WTC11 (cell line): ENCODE measurements around the gene GABRB1.

ENCODE experiments used
- GABPB1 ChIP-seq: sonication (generic); formaldehyde crosslinking; IDR thresholded peaks from 2 replicates; pipeline ENCODE4 v1.8.1; 2023; ENCODE audit warnings: mild to moderate bottlenecking, missing genetic modification reagents
- JAZF1 ChIP-seq: fragments of 250-450 bp; sonication (Bioruptor Pico); IDR thresholded peaks from 2 replicates; pipeline ENCODE4 v1.9.0; 2021; ENCODE audit warnings: moderate library complexity, mild to moderate bottlenecking, inconsistent platforms
- NFE2L1 ChIP-seq: sonication (generic); formaldehyde crosslinking; IDR thresholded peaks from 2 replicates; pipeline ENCODE4 v1.8.1; 2023; ENCODE audit warnings: missing genetic modification reagents
- RORB ChIP-seq: fragments of 250-450 bp; sonication (Bioruptor Pico); IDR thresholded peaks from 2 replicates; pipeline ENCODE4 v1.9.0; 2021; ENCODE audit warnings: mild to moderate bottlenecking
- TEAD4 ChIP-seq: sonication (generic); formaldehyde crosslinking; IDR thresholded peaks from 2 replicates; pipeline ENCODE4 v1.8.0; 2022; ENCODE audit warnings: mild to moderate bottlenecking, missing genetic modification reagents
- ZBTB21 ChIP-seq: sonication (generic); formaldehyde crosslinking; IDR thresholded peaks from 2 replicates; pipeline ENCODE4 v1.8.1; 2023; ENCODE audit warnings: mild to moderate bottlenecking, missing genetic modification reagents, borderline replicate concordance
- TF ChIP-seq, protein P1 (sequence below): fragments of 200-600 bp; IDR thresholded peaks from 2 replicates; pipeline ENCODE4 v1.8.0; 2022; ENCODE audit warnings: antibody characterized with exemption
- TF ChIP-seq, protein P2 (sequence below): sonication (generic); formaldehyde crosslinking; IDR thresholded peaks from 2 replicates; pipeline ENCODE4 v1.8.0; 2022; ENCODE audit warnings: mild to moderate bottlenecking, missing genetic modification reagents
- TF ChIP-seq, protein P3 (sequence below): sonication (generic); formaldehyde crosslinking; IDR thresholded peaks from 2 replicates; pipeline ENCODE4 v1.8.1; 2022; ENCODE audit warnings: low read depth, missing genetic modification reagents, borderline replicate concordance
- TF ChIP-seq, protein P4 (sequence below): sonication (generic); formaldehyde crosslinking; IDR thresholded peaks from 2 replicates; pipeline ENCODE4 v1.8.1; 2022; ENCODE audit warnings: mild to moderate bottlenecking, moderate library complexity, missing genetic modification reagents
- TF ChIP-seq, protein P5 (sequence below): sonication (generic); formaldehyde crosslinking; IDR thresholded peaks from 2 replicates; pipeline ENCODE4 v1.8.1; 2022; ENCODE audit warnings: mild to moderate bottlenecking, missing genetic modification reagents, moderate library complexity, borderline replicate concordance
- TF ChIP-seq, protein P6 (sequence below): sonication (generic); formaldehyde crosslinking; conservative IDR thresholded peaks from 2 replicates; pipeline ENCODE4 v1.8.1; 2023; ENCODE audit warnings: mild to moderate bottlenecking, low read depth, missing genetic modification reagents, moderate library complexity

DNA sequence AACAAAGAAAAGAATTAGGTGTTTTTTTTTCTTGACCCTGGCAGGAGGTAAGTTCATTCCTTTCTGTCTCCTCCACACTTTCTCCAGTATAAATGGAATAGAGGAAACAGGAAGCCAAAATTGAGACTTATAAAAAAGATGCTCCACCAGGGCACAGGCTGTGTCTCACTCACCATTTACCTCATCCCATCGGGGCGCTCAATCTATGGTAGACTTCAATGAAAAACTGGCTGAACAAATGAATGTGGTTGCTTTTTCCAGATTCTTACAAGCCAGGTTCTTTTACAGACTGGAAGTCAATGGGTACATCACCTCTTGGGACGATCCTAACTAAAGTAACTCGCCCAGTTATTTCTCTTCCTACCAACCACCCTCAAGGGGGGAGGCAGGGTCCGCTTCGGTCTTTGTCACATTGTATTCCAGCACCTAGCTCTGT lies 431.4 kb downstream of the GABRB1 start:
- TF ChIP-seq, protein P1, sequence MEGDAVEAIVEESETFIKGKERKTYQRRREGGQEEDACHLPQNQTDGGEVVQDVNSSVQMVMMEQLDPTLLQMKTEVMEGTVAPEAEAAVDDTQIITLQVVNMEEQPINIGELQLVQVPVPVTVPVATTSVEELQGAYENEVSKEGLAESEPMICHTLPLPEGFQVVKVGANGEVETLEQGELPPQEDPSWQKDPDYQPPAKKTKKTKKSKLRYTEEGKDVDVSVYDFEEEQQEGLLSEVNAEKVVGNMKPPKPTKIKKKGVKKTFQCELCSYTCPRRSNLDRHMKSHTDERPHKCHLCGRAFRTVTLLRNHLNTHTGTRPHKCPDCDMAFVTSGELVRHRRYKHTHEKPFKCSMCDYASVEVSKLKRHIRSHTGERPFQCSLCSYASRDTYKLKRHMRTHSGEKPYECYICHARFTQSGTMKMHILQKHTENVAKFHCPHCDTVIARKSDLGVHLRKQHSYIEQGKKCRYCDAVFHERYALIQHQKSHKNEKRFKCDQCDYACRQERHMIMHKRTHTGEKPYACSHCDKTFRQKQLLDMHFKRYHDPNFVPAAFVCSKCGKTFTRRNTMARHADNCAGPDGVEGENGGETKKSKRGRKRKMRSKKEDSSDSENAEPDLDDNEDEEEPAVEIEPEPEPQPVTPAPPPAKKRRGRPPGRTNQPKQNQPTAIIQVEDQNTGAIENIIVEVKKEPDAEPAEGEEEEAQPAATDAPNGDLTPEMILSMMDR, result no peak
- TF ChIP-seq, protein P2, sequence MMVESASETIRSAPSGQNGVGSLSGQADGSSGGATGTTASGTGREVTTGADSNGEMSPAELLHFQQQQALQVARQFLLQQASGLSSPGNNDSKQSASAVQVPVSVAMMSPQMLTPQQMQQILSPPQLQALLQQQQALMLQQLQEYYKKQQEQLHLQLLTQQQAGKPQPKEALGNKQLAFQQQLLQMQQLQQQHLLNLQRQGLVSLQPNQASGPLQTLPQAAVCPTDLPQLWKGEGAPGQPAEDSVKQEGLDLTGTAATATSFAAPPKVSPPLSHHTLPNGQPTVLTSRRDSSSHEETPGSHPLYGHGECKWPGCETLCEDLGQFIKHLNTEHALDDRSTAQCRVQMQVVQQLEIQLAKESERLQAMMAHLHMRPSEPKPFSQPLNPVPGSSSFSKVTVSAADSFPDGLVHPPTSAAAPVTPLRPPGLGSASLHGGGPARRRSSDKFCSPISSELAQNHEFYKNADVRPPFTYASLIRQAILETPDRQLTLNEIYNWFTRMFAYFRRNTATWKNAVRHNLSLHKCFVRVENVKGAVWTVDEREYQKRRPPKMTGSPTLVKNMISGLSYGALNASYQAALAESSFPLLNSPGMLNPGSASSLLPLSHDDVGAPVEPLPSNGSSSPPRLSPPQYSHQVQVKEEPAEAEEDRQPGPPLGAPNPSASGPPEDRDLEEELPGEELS, result no peak
- TF ChIP-seq RORB (CRISPR knock-in tag), result no peak
- TF ChIP-seq NFE2L1 (CRISPR knock-in tag), result no peak
- TF ChIP-seq, protein P3, sequence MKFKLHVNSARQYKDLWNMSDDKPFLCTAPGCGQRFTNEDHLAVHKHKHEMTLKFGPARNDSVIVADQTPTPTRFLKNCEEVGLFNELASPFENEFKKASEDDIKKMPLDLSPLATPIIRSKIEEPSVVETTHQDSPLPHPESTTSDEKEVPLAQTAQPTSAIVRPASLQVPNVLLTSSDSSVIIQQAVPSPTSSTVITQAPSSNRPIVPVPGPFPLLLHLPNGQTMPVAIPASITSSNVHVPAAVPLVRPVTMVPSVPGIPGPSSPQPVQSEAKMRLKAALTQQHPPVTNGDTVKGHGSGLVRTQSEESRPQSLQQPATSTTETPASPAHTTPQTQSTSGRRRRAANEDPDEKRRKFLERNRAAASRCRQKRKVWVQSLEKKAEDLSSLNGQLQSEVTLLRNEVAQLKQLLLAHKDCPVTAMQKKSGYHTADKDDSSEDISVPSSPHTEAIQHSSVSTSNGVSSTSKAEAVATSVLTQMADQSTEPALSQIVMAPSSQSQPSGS (CRISPR knock-in tag), result no peak
- TF ChIP-seq, protein P4, sequence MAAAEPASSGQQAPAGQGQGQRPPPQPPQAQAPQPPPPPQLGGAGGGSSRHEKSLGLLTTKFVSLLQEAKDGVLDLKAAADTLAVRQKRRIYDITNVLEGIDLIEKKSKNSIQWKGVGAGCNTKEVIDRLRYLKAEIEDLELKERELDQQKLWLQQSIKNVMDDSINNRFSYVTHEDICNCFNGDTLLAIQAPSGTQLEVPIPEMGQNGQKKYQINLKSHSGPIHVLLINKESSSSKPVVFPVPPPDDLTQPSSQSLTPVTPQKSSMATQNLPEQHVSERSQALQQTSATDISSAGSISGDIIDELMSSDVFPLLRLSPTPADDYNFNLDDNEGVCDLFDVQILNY, result no peak
- TF ChIP-seq TEAD4 (CRISPR knock-in tag), result no peak
- no peak for TF ChIP-seq ZBTB21 (CRISPR knock-in tag)
- no peak for TF ChIP-seq GABPB1
- TF ChIP-seq JAZF1, result no peak
- TF ChIP-seq, protein P5, sequence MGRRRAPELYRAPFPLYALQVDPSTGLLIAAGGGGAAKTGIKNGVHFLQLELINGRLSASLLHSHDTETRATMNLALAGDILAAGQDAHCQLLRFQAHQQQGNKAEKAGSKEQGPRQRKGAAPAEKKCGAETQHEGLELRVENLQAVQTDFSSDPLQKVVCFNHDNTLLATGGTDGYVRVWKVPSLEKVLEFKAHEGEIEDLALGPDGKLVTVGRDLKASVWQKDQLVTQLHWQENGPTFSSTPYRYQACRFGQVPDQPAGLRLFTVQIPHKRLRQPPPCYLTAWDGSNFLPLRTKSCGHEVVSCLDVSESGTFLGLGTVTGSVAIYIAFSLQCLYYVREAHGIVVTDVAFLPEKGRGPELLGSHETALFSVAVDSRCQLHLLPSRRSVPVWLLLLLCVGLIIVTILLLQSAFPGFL (CRISPR knock-in tag), result no peak
- TF ChIP-seq, protein P6, sequence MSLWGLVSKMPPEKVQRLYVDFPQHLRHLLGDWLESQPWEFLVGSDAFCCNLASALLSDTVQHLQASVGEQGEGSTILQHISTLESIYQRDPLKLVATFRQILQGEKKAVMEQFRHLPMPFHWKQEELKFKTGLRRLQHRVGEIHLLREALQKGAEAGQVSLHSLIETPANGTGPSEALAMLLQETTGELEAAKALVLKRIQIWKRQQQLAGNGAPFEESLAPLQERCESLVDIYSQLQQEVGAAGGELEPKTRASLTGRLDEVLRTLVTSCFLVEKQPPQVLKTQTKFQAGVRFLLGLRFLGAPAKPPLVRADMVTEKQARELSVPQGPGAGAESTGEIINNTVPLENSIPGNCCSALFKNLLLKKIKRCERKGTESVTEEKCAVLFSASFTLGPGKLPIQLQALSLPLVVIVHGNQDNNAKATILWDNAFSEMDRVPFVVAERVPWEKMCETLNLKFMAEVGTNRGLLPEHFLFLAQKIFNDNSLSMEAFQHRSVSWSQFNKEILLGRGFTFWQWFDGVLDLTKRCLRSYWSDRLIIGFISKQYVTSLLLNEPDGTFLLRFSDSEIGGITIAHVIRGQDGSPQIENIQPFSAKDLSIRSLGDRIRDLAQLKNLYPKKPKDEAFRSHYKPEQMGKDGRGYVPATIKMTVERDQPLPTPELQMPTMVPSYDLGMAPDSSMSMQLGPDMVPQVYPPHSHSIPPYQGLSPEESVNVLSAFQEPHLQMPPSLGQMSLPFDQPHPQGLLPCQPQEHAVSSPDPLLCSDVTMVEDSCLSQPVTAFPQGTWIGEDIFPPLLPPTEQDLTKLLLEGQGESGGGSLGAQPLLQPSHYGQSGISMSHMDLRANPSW (CRISPR knock-in tag), result no peak
